NOMO-1 (cell line): Measurements from ENCODE around the gene PRKG1.
"Not testable (repeated sequence)": the region's sequence is repeated elsewhere in the genome, so short reads cannot be mapped to it uniquely, and the experiment has no call there.

Source experiments
- DNase-seq, 2 experiments: peaks; one replicate each; lab custom pipeline; 2025; ENCODE audit not compliant: unreplicated experiment in 2 of 2; lab: John Stamatoyannopoulos, UW

PRKG1 gene

GRCh38 chr10:51367694-51368093 lies 293.4 kb downstream of the PRKG1 start:
- no peak for DNase-seq

- DNase-seq: no peak
Observed at GRCh38 chr10:51368943-51369342, 294.7 kb downstream of the PRKG1 start.

- no peak for DNase-seq
Observed at GRCh38 chr10:51369903-51370302, 295.6 kb downstream of the PRKG1 start.

- no peak for DNase-seq
Observed at GRCh38 chr10:51371743-51372142, 297.5 kb downstream of the PRKG1 start.

DNA sequence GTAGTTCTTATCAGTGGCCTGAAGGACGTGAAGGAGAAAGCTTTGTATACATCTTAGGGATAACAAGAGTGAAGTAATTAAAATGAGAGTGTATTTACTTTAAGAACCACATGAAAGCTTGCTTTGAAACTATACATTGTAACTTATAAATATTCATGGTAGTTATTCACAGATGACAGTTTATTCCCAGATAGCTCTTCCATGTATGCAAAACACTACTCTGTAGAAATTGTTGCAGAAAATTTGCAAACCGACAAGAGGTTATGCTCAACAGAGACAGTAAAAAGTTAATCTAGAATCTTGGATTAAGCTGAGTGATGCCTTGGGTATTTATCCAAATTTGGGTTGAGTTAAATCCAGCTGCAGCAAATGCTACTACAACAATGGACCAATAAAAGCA lies 301.5 kb downstream of the PRKG1 start:
- DNase-seq: no peak

DNA sequence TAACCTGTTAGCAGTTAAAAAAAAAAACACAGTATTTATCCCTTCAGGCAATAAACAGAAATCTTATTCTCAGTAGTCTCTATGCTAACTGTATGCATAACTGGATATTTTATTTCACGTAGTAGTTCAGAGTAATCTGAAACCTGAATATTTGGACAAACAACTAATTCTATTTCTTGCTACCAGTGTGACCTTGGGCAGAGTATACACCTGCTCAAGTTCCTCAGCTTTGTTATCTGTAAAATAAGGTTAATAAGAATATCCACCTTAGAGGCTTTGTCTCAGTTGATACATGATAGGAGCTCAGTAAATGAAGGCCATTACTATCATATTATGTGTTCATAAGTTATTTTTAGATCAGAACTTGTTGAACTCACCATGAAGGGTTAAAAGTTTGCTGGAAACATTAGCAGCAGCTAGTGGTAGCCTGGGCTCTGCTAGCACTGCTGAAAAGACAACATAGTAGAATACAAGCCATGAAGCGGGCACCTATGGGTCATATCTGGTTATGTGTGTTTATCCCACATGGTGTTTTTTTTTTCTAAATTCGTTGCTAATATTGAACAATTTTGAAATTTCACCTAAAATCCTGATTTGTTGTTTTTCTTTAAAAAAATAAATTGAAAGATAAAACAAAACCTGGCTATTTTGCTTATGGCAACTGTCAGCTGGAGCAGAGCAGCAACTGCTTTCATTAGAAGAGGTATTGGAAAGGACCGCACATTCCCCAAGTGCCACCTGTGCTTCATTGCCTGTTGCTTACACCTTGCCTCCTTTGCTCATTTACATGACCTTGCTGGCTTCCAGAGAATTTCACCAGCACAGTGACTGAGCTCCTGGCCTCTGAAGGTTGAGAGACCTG lies 303.0 kb downstream of the PRKG1 start:
- DNase-seq: no peak

DNA sequence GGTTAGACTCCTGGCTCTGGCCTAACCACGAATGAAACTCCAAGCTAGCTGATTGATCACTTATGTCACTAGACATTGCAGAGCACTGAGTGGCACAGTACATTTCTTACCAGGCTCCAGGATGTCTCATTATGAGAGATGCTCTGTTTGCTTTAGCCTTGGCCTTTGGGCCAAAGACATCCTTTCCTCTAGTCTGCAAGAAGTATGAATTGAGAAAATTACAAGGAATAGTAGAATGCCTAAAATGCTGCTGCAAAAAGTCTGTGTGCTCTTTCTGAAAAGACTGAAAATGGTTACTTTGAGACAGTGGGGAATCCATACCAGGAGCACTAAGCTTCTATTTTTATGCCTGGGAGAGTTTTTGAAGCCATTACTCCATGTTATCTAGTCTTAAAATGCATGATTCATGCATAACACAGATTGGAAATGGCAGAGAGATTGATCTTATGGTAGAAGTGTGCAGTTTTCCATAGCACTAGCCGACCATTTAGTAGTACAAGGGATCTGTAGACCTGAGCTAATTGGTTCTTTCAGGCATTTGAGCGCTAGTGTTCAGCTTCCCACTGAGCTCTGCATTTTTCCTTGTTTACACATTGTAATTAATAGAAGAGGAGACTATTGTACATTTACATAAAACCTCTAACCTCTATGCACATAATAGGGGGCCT lies 303.8 kb downstream of the PRKG1 start:
- DNase-seq: no peak

DNA sequence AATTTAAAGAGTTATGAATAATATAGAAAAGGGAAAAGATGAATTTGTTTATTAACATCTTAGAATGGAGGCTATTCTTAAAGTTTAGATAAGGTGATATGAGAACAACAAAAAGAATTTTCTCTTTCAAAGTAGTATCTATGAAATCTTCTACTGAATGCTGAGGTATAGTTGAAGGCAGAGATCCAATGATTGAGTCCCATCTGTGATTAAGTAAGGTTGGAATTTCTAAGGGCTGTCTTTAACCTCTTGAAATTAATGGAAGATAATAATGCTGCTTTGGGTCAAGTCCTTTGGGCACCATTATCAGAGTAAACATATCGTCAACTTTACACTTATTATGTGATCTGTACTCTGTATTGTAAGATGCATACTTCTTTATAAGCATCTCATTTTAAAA lies 307.9 kb downstream of the PRKG1 start:
- no peak for DNase-seq

- DNase-seq: no peak
Observed at GRCh38 chr10:51384971-51385370, 310.7 kb downstream of the PRKG1 start.

DNA sequence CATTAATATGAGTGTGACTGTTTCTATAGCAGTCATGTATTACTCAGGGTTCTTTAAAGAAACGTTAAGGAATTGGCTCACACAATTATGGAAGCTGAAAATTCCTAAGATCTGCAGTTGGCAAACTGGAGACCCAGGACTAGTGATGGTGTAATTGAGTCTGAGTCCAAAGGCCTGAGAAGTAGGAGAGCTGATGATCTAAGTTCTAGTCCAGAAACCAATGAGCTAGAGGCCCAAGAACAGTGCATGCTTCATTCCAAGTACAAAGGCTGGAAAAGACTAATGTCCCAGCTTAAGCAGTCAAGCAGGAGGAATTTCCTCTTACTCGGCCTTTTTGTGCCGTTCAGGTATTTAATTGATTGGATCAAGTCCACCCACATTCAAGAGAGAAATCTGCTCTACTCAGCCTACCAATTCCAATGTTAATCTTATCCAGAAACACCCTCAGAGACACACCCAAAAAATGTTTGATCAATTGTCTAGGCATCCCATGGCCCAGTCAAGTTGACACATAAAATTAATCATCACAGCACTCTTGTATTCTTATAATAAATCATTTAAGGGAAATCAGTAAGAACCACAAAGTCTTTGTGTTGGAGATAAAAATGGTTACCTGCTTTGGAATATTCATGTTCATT lies 312.1 kb downstream of the PRKG1 start:
- DNase-seq: no peak

GRCh38 chr10:51389415-51390321 lies 315.4 kb downstream of the PRKG1 start:
- peak; percentile 30 to 47 for DNase-seq

DNA sequence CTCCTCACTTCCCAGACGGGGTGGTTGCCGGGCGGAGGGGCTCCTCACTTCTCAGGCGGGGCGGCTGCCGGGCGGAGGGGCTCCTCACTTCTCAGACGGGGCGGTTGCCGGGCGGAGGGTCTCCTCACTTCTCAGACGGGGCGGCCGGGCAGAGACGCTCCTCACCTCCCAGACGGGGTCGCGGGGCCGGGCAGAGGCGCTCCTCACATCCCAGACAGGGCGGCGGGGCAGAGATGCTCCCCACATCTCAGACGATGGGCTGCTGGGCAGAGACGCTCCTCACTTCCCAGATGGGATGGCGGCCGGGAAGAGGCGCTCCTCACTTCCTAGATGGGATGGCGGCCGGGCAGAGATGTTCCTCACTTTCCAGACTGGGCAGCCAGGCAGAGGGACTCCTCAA lies 318.7 kb downstream of the PRKG1 start:
- not testable (repeated sequence) for DNase-seq

GRCh38 chr10:51394039-51394438 lies 319.8 kb downstream of the PRKG1 start:
- DNase-seq: no peak

DNA sequence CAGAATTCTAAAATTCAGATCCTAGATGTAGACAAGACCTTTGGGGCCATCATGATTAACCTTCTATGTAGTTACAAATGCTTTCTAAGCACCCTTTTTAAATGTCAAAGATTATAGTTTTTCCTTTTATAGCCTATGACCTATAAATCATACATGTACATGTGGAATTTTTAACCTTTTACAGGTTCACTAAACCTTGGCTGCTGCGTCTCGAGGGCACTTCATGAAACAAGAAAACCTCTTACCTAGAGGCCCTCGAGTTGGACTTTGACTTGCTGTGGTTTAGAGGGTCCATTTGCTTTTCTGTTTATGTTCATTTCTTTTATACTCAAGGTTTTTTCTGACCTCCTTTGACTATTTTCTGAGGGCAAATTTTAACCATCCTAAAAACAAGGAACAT lies 323.0 kb downstream of the PRKG1 start:
- DNase-seq: no peak

- no peak for DNase-seq
Observed at GRCh38 chr10:51397695-51398094, 323.4 kb downstream of the PRKG1 start.

DNA sequence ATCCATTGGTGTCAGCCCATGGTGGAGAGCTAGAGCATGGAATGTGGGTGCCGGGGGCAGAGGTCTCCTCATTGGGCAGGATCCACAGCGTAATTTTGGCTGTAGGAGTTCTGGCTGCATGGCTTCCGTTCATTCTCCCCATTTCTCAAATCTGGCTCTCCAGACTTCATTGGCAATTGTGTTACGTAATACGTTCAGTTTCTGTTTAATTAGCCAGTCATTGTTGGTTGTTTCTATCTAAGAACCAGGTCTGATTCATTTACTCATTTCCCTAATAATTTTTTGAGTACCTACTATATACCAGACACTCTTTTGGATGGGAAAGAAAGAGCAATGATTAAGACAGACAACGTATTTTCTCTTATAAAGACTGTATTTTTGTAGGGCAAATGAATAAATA lies 325.6 kb downstream of the PRKG1 start:
- DNase-seq: no peak

DNA sequence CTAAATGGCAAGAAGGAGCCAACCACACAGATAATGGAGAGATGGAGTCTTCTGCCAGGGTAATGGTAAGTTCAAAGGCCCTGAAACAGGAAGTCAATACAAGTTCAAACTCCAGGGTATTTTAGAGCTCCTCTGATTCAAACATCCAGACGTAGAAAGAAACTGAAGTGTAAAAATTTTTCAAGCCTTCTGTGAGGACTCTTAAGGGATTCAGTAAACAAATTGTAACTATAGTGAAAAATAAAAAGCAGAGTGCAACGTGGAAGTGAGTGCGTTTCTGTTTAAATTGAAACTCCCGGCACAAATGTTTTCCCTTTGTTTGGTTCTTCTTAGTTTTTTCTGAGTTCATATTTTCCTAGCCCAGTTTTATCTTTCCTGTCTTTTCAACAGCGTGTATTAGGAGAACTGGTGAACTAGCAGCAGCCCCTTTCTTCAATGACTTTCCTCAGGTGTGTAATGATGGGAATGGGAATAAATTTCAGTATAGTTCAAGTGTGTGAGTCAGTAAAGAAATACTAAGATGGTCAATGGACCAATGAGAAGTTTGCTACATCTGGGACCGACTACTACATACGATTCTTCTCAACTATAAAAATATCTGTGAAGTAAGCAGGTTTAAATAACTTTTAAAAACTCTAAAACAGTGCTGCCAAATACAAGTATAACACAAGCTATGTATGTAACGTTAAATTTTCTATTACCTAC lies 326.3 kb downstream of the PRKG1 start:
- DNase-seq: no peak

GRCh38 chr10:51403521-51403920 lies 329.2 kb downstream of the PRKG1 start:
- no peak for DNase-seq

GRCh38 chr10:51405580-51406351 lies 331.5 kb downstream of the PRKG1 start:
- no peak for DNase-seq
